ENCODE measurements around the gene HECTD3.

DNA sequence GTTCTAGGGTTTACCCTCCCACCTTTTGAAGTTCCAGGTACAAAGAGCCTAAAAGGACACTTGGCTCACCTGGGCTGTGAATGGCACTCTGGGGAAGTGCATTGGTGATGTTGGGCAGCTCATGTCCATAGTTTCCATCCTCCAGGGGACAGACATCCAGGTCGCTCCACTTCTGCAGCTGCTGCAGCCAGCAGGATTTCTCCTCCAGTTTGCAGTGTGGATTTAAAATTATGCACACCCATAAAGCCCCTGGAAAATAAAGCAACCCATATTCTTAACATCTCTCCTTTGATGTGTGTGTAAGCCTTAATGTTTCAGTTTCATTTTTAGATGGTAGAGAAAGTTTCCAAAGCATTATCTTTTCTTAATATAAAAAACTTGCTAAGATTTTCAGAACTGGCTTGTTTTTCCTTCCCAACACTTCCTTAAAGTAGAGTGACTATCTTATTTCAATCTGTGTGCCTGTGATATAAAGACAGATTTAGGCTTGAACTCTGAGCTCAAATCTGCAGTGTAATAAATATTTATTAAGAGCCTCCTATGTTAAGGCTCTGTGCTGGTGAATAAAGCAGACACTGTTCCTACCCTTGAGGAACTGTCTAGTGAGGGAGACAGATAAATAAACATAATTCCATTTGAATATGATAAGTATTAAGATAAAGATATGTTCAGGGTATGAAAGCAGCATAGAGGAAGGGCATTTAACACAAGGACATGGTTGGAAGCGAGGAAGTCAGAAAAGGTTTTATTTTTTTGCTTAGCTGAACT is 40.1 kb upstream of the HECTD3 start:
- TF ChIP-seq, protein P1, sequence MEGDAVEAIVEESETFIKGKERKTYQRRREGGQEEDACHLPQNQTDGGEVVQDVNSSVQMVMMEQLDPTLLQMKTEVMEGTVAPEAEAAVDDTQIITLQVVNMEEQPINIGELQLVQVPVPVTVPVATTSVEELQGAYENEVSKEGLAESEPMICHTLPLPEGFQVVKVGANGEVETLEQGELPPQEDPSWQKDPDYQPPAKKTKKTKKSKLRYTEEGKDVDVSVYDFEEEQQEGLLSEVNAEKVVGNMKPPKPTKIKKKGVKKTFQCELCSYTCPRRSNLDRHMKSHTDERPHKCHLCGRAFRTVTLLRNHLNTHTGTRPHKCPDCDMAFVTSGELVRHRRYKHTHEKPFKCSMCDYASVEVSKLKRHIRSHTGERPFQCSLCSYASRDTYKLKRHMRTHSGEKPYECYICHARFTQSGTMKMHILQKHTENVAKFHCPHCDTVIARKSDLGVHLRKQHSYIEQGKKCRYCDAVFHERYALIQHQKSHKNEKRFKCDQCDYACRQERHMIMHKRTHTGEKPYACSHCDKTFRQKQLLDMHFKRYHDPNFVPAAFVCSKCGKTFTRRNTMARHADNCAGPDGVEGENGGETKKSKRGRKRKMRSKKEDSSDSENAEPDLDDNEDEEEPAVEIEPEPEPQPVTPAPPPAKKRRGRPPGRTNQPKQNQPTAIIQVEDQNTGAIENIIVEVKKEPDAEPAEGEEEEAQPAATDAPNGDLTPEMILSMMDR (conservative IDR thresholded peaks at IDR 0.05; ENCODE audit: low read length): no peak
- no peak for TF ChIP-seq EZH2phosphoT487 (IDR thresholded peaks at IDR 0.05; ENCODE audit: borderline replicate concordance, low read depth, low read length)

Measured in OCI-LY7 (cell line).